Subcutaneous adipose tissue (tissue), 4 donors: ENCODE measurements around the gene DNAH7. TPM values are rescaled to one million over a fixed set of nuclear protein-coding genes. Genes with fewer than 3 reads are reported as not detected.

Experiments
- total RNA-seq, 4 donors: library from RNA; depleted of rRNA; stranded (reverse); fragments of >200 nt; gene quantifications; one replicate each; pipeline ENCODE4 v1.1.0, GENCODE V29; 2016
- TF ChIP-seq, protein P1 (sequence below): fragments of 450-650 bp; IDR thresholded peaks from one replicate; pipeline ENCODE4 v1.5.1; 2016; ENCODE audit warnings: low read depth, mild to moderate bottlenecking, control low read depth, antibody characterized with exemption, moderate library complexity

Gene DNAH7
- total RNA-seq, 4 donors from 2014 or later, result 0.82 to 2.3 (median 1.8) TPM

DNA sequence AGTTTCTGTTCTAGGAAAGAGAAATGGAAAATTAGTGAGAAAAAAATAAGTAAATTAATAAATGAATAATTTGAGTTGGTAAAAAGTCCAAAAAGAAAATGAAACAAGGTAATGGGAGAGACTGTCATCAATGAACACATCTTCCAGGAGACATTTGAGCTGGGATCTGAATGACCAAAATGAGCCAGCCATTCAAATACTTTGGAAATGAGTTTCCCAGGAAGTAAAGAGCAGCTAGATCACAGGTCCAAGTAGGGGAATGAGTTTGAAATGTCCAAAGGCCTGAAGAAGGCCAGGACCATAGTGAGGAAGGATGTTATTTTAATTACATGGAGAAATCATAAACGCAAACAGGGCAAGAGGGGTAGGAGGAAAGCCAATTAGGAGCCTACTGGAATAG lies 6.6 kb upstream of the DNAH7 start:
- TF ChIP-seq, protein P1, sequence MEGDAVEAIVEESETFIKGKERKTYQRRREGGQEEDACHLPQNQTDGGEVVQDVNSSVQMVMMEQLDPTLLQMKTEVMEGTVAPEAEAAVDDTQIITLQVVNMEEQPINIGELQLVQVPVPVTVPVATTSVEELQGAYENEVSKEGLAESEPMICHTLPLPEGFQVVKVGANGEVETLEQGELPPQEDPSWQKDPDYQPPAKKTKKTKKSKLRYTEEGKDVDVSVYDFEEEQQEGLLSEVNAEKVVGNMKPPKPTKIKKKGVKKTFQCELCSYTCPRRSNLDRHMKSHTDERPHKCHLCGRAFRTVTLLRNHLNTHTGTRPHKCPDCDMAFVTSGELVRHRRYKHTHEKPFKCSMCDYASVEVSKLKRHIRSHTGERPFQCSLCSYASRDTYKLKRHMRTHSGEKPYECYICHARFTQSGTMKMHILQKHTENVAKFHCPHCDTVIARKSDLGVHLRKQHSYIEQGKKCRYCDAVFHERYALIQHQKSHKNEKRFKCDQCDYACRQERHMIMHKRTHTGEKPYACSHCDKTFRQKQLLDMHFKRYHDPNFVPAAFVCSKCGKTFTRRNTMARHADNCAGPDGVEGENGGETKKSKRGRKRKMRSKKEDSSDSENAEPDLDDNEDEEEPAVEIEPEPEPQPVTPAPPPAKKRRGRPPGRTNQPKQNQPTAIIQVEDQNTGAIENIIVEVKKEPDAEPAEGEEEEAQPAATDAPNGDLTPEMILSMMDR, result no peak

DNA sequence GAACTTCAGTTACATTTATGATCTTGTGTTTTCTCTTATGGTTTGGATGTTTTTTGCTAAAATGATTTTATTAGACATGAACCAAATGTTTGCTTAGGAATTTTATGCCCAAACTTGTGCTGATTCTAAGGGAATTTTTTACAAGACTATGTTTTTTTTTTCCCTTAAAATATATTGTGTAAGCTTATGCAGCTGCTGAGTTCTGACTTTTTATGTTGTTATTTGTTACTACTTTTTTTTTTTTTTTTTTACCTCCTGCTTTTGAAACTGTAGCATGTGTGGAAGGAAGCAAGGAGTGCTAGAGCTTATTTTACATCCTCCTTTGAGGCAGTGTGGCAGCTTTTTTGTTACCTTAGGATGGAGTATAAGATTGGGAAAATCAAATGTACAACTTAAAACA lies 6.0 kb upstream of the DNAH7 start:
- TF ChIP-seq, protein P1, result no peak

DNA sequence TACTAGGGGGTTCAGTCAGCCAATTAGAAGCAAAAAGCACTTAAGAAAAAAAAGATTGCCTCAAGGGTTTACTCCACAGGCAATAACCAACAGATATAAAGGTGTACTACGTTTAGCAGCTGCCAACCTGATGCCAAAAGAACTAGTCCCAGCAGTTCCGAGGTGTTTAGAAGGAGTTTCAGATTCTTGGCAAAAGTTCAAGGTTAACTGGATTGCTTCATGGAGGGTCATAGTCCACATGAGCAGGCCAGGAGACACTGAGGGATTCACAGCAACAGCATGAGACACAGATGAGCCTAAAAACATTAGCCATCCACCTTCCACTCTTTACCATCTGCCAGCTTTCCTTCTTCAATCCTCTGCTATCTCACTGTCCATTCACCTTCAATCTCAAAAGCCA lies 4.9 kb upstream of the DNAH7 start:
- TF ChIP-seq, protein P1, result no peak

DNA sequence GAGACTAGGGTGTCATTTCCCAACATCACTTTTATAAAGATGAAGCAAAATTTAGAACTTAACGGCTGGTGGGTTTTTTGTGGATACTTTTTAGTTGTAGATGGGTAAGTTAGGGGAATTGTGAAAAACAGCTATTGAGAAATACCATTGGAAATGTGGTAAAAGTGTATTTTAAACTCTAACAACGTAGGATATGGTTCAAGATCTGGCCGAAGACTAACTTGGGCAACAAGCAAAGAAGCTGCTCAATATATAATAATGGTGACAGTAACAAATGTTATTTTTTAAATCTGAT lies 1.6 kb downstream of the DNAH7 start:
- TF ChIP-seq, protein P1, result no peak

DNA sequence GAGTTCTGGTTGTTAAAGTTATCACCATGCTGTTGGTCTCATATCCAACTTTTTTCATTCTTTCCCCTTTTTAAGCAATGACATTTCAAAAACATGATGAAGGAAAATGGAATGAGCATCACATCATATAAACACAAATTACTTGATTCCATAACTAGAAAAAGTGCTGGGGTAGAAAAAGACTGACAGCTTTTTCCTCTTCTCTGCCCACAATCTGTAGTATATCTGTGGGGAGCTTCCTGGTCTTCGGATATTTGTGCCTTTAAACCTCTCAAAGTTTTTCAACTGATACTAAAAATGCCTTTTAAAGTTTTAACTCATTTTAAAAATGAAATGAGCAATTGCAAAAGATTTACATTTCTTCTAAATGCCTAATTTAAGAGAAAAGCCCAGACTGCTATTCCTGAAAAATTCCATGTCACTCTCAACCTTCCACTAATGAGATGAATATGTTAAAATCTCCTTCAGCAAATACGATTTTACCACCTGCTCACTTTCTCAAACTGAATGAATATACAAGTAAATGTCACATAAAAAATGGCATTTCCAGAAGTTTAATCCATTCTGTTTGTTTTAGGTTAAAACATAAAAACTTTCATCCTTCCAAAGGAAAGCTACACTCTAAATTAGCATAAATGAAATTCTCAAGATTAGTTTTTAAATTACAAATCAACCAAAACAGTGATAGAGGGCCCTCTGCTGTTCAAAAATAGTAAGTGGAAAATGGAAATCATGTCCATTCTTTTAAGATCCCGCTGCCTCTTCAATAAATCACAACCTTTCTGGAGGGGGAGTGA lies 2.1 kb downstream of the DNAH7 start:
- TF ChIP-seq, protein P1, result no peak

DNA sequence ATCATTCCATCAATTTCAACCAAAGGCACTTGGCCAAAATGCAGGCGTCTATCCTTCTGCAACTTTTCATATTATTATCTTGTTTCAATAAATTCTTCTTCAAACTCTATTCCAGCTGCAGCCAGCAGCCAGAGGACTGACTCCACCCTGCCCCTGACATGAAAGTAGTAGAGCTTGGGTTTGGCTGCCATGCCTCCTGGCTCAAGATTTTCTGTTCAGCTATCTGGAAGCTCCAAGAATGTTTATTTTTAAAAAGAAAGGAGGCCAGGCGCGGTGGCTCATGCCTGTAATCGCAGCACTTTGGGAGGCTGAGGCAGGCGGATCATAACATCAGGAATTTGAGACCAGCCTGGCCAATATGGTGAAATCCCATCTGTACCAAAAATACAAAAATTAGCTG lies 4.9 kb downstream of the DNAH7 start:
- TF ChIP-seq, protein P1, result no peak

DNA sequence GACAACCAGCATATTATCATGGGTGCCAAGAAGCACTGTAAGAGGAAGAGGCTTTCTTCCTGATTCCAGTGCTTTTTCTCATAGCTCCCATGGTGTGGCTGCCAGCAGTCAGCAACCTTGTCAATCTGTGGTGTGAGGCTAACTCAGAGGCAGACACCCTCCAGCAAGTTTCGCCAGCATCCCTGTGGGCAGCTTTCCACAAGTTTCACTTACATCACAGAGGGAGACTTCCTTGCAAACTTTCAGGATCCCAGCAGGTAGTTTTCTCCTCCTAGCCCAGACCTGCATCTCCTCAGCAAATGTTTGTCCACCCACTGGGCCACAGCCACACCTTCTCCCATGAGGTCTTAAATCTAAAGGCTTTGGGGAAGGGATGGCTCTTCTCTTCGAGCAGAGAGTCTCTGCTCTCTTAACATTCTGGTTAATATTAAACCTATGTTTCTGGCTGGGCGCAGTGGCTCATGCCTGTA lies 9.1 kb downstream of the DNAH7 start:
- TF ChIP-seq, protein P1, result no peak
